ENCODE results near the gene VASH1. TPM values are rescaled to one million over a fixed set of nuclear protein-coding genes. Genes with fewer than 3 reads are reported as not detected.
"Not testable (repeated sequence)": the region's sequence is repeated elsewhere in the genome, so short reads cannot be mapped to it uniquely, and the experiment has no call there.

Gene VASH1
- total and polyA plus RNA-seq, 12 donors, result 9.1 to 20.2 (median 13.4) TPM

DNA sequence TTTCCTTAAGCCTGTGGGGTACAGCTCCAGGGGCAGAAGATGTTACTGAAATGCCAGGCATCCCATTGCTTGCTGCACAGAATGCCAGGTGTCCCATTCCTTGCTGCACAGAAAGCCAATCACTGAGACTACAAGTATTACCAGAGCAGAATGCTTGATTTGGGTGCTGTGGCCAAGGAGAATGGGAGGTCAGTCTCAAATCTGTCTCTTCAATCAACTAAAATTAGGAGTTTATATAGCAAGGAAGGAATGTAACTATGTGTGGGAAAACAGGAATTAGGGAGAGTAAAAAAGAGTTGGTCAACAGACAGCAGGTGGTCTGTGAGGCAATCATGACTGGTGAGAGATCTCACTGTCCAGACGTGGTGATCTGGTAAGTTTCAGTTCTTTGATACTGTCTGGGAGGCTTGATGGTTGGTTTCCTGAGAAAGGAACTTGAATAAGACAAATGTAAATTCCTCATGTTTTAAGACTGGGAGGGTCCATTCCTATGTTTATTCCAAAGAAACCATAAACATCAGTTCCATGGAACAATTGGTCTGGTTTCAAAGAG lies 31.2 kb upstream of the VASH1 start:
- intact Hi-C loops (cut with DNase I), result loop anchor here in 1 of 10 donors (5.0 kb wide), 1 partner anchor 37 kb away; no protein-coding TSS in a partner anchor
- Histone ChIP-seq H3K36me3 (no peaks in the 10 kb centered on the region), H3K9me3 (no peaks in the 10 kb centered on the region), H3K4me3 (no peak overlapping the region), H3K27ac (peak overlapping the region in 2 of 10 donors; percentile 88), H3K27me3 (no peaks in the 10 kb centered on the region), H3K4me1 (peaks cover 0 to 46% (median 23%) of the 10 kb centered on the region in 9 donors)
- TF ChIP-seq, protein P1, sequence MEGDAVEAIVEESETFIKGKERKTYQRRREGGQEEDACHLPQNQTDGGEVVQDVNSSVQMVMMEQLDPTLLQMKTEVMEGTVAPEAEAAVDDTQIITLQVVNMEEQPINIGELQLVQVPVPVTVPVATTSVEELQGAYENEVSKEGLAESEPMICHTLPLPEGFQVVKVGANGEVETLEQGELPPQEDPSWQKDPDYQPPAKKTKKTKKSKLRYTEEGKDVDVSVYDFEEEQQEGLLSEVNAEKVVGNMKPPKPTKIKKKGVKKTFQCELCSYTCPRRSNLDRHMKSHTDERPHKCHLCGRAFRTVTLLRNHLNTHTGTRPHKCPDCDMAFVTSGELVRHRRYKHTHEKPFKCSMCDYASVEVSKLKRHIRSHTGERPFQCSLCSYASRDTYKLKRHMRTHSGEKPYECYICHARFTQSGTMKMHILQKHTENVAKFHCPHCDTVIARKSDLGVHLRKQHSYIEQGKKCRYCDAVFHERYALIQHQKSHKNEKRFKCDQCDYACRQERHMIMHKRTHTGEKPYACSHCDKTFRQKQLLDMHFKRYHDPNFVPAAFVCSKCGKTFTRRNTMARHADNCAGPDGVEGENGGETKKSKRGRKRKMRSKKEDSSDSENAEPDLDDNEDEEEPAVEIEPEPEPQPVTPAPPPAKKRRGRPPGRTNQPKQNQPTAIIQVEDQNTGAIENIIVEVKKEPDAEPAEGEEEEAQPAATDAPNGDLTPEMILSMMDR (IDR thresholded peaks at IDR 0.05), result no peak
- WGBS, 2 donors, result 33 to 48% methylated on average over 1 of the region's 1 CpG
- ATAC-seq (no peak), DNase-seq (no peak)

DNA sequence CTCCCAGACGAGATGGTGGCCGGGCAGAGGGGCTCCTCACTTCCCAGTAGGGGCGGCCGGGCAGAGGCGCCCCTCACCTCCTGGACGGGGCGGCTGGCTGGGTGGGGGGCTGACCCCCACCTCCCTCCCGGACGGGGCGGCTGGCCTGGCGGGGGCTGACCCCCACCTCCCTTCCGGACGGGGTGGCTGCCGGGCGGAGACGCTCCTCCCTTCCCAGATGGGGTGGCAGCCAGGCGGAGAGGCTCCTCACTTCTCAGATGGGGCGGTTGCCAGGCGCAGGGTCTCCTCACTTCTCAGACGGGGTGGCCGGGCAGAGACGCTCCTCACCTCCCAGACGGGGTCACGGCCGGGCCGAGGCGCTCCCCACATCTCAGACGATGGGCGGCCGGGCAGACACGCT lies 26.8 kb upstream of the VASH1 start:
- H3K27ac ChIP-seq; ATAC-seq; DNase-seq; H3K27me3 ChIP-seq; H3K4me3 ChIP-seq; H3K36me3 ChIP-seq; intact Hi-C loops (cut with DNase I): not testable (repeated sequence)
- H3K4me1 ChIP-seq, result peaks cover 0 to 13% (median 0%) of the 10 kb centered on the region in 9 donors
- WGBS, 2 donors, result 90 to 93% methylated on average over 24 to 31 of the region's 31 CpGs
- peaks cover 0 to 39% (median 7%) of the 10 kb centered on the region in 11 donors for H3K9me3 ChIP-seq

DNA sequence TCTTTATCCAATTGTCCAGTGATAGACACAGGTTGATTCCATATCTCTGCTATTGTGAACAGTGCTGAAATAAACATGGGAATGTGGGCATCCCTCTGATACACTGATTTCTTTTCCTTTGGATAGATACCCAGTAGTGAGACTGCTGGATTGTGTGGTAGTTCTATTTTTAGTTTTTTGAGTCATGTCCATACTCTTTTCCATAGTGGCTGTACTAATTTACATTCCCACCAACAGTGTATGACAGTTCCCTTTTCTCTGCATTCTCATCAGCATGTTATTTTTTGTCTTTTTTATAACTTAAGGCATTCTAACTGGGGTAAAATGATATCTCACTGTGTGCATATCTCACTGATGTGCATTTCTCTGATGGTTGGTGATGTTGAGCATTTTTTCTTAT lies 24.8 kb upstream of the VASH1 start:
- Histone ChIP-seq H3K9me3 (peaks cover 0 to 59% (median 14%) of the 10 kb centered on the region in 11 donors), H3K36me3 (peaks cover 0 to 2% (median 0%) of the 10 kb centered on the region in 9 donors), H3K27me3 (no peaks in the 10 kb centered on the region), H3K4me1 (no peaks in the 10 kb centered on the region), H3K4me3 (no peak overlapping the region), H3K27ac (no peak overlapping the region)
- ATAC-seq, result peak in 1 of 8 donors; percentile 26
- intact Hi-C loops (cut with DNase I), result no loop called here
- TF ChIP-seq, protein P1 (IDR thresholded peaks at IDR 0.05), result no peak
- DNase-seq, result no peak

DNA sequence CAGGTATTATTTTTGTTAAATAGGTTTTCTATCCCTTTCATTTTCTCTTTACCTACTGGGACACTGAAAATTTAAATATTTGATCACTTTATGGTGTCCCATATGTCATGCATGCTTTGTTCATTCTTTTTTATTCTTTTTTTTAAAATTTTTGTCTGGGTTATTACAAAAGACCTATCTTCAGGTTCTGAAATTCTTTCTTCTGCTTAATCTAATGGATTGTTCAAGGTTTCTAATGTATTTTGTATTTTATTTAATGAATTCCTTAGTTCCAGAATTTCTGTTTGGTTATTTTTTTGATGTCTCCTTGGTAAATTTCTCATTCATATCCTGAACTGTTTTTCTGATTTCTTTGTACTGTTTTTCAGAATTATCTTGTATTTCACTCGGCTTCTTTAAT lies 20.2 kb upstream of the VASH1 start:
- H3K27ac ChIP-seq, result no peak overlapping the region
- H3K9me3 ChIP-seq, result peaks cover 0 to 80% (median 15%) of the 10 kb centered on the region in 11 donors
- H3K27me3 ChIP-seq, result no peaks in the 10 kb centered on the region
- TF ChIP-seq, protein P1 (IDR thresholded peaks at IDR 0.05), result no peak
- H3K4me1 ChIP-seq, result peaks cover 0 to 9% (median 0%) of the 10 kb centered on the region in 9 donors
- intact Hi-C loops (cut with DNase I), result no loop called here
- DNase-seq (no peak), ATAC-seq (no peak)
- H3K4me3 ChIP-seq, result no peak overlapping the region
- 90 to 100% methylated on average over 1 of the region's 1 CpG for WGBS, 2 donors
- H3K36me3 ChIP-seq, result peaks cover 0 to 15% (median 0%) of the 10 kb centered on the region in 9 donors

DNA sequence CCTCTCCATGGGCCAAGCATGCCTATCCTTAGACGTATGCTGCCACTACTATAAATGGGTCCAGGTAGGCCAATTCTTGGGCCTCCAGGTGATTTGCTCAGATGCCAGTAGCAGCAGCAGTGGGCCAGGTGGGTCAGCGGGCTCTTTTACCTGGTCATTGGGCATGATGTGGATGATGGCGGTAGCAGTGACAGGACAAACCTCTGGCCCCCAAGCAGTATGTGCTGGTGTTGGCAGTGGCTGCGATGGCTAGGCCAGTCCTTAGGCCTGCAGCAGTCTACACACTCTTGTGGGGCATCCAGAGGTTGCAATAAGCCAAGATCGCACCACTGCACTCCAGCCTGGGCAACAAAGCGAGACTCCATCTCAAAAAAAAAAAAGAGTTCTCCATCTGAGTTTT lies 19.1 kb upstream of the VASH1 start:
- H3K36me3 ChIP-seq, result peaks cover 0 to 15% (median 0%) of the 10 kb centered on the region in 9 donors
- H3K4me3 ChIP-seq, result no peak overlapping the region
- 80 to 91% methylated on average over 6 of the region's 6 CpGs for WGBS, 2 donors
- ATAC-seq (no peak), DNase-seq (no peak)
- H3K27me3 ChIP-seq, result no peaks in the 10 kb centered on the region
- intact Hi-C loops (cut with DNase I), result no loop called here
- TF ChIP-seq, protein P1 (IDR thresholded peaks at IDR 0.05), result no peak
- peaks cover 0 to 75% (median 15%) of the 10 kb centered on the region in 11 donors for H3K9me3 ChIP-seq
- no peak overlapping the region for H3K27ac ChIP-seq
- H3K4me1 ChIP-seq, result peaks cover 0 to 9% (median 0%) of the 10 kb centered on the region in 9 donors
